Measurements from ENCODE around the gene IFT81.

- TF ChIP-seq GATA2 (IDR thresholded peaks at IDR 0.05; ENCODE audit: low read depth, low read length) (no peak), GATA3 (IDR thresholded peaks at IDR 0.05; ENCODE audit: low read depth, low read length) (no peak)
Observed at GRCh38 chr12:110245369-110245772, 121.2 kb downstream of the IFT81 start.

All from SH-SY5Y (cell line).